Stimulated activated CD8-positive, alpha-beta memory T cell treated with anti-CD3 and anti-CD28 coated beads, Interleukin-15, amount 100 ng/mL, for 1 hour (primary cell): ENCODE results near the gene CDIPT.
"Not testable (repeated sequence)": the region's sequence is repeated elsewhere in the genome, so short reads cannot be mapped to it uniquely, and the experiment has no call there.

Experiments used
- DNase-seq: peaks from one replicate; pipeline ENCODE4 v3.0.0-alpha.2; 2020; ENCODE audit warnings: low read depth

The CDIPT gene

DNA sequence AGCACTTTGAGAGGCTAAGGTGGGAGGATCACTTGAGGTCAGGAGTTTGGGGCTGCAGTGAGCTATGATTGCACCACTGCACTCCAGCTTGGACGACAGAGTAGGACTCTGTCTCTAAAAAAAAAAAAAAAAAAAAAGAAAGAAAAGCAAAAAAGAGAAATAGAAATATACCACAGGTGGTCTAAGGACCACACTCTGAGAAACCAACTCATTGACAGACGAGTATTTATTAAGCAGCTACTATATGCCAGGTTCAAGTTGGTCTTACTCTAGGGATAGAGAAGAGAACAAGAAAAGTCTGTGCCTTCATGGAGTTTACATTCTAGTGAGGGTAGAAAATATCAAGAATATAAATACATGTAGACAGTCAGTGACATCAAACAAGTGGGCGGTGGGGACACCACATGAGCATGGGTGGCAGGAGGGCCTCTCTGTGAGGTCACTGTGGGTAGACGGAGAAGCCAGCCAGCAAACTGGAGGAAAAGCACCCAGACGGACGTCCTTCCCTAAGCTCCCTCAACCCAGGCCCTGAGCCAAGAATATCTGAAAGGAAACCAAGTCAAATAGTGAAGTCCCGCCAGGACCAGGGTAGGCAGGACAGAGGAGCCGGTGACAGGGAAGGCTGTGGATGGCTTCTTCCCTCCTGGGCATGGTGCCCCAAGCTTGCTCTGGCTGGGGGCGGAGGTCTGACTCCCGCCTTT, 4.7 kb downstream of the CDIPT start:
- no peak for DNase-seq

DNA sequence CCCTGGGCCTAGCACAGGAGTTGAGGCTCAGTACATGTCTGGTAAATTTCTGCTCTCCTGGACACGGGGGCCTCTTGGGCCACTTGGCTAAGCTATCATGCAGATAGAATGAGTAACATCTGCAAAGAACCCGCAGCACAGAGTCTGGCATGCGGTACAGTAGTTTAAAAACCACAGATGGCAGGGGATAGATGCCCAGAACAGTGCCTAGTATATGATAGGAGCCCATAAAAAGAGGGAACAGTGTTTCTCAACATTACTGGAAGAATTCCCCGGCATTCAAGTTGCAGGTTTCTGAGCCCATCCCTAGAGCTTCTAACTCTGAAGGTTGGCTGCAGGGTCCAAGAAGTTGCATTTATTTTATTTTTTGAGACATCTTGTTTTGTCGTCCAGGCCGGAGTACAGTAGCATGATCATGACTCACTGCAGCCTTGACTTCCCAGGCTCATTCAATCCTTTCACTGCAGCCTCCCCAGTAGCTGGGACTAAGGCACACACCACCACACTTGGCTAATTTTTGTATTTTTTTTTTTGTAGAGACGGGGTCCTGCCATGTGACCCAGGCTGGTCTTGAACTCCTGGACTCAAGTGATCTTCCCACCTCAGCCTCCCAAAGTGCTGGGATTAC, 5.8 kb downstream of the CDIPT start:
- no peak for DNase-seq

DNA sequence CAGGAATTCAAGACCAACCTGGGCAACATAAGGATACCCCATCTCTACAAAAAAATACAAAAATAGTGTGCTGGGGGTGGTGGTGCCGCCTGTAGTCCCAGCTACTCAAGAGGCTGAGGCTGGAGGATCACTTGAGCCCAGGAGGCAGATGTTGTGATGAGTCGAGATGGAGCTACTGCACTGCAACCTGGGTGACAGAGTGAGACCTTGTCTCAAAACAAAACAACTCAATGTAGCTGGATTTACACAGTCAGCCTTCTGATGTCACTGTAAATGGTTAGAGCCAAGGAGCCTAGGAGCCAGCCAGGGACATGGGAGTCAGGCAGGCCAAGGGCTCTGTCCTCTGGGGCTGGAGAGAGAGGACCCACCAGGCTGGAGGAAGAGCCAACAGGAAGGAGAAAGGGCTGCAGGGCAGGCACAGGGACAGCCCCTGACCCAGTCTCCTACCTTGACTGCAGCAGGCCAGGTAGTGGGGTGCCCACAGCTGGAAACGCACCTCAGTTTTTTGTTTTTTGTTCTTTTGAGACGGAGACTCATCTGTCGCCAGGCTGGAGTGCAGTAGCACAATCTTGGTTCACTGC, 8.4 kb downstream of the CDIPT start:
- DNase-seq = no peak

DNA sequence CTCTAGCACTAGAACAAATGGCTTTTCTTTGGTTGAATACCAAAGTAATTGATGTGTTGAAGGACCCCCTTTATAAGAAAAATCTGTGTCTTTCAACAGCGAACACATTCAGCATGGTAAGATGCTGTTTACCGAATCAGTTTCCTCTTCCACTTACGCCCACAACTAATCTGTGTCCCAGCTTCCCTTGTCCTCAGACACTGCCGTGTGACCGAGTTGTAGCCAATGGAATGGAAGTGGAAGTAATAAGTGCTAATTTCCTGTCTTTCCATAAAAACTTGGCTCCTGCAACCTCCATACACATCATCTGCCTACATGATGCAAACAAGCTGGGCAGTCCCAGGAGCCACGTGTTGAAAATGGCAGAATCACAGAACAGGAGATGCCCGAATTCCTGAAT, 10.4 kb downstream of the CDIPT start:
- no peak for DNase-seq

DNA sequence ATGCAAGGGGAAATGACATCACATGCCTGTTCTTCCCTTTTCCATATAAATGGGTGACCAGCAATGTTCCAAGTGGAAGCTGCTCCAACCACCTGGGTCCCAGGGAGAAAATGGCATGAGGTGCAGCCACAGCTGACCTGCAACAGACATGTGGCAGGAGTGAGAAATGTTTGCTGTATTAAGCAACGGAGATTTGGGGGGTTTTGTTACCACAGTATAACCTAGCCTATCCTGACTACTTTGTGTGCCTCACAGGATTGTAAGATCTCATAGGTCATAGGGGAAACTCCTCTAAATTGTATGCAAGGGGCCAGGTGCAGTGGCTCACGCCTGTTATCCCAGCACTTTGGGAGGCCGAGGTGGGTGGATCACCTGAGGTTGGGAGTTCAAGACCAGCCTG, 12.0 kb downstream of the CDIPT start:
- DNase-seq = no peak

DNA sequence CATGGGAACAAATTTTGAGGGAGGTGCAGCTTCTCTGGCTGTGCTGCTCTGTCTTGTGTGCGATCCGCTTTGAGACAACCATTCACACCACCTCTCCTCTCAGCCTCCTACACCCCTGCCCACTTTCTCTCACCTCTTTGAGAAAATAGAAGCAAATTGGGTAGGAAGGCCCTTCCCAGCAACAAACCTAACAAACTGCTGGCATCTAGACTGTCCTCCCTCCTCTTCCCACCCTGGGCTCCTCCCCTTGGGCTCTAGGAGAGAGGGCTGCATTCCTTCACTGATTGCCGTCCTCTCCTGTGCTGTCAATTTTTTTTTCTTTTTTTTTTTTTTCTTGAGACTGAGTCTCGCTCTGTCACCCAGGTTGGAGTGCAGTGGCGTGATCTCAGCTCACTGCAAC, 13.5 kb downstream of the CDIPT start:
- DNase-seq = no peak

DNA sequence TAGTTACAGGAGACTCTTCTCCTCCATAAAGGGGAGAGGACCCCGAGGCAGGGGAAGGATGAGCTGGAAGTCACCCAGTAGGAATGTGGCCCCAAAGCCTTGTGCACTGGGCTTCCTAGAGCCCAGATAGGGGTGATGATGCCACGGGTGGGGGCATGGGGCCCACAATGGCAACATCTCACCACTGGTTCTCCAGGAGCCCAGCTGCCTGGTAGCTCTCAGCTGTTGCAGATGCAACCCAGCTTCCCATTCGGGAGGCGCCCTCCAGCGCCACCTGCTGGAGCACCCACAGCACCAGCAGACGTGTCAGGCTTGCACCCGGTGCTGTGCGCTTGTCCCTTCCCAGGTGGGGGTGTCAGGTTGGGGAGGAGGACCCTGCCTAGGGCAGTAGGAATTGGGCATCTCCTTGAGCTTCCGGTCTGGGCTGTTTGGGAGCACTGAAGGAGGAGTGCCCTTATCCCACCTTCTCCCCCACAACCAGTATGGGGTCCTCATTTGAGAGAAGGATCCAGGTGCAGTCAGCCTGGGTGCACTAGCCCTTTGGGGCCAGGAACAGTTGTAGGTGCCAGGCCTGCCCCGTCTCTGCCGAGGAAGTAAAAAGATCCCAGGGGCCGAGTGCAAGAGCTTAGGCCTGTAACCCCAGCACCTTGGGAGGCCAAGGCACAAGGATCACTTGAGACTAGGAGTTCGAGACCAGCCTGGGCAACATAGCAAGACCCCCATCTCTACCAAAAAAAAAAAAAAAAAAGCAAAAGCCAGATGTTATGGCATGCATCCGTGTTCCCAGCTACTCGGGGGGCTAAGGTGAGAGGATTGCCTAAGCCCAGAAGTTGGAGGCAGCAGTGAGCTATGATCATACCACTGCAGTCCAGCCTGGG, 14.4 kb downstream of the CDIPT start:
- peak; percentile 68 for DNase-seq

DNA sequence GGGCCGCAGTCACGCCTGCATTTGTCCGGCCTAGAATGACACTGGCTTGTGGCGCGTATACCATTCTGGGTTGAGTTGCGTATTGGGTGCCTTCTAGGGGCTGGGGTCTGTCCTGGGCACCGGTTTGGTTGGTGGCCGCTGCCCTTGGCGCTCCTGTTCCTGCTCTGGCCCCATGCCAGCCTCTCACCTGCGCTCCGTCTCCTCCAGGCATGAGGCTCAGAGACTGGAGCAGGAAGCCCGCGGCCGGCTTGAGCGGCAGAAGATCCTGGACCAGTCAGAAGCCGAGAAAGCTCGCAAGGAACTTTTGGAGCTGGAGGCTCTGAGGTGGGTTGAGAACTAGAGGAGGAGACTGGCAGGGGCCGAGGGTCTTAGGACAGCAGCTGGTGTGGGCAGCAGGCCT, 17.4 kb downstream of the CDIPT start:
- no peak for DNase-seq

DNA sequence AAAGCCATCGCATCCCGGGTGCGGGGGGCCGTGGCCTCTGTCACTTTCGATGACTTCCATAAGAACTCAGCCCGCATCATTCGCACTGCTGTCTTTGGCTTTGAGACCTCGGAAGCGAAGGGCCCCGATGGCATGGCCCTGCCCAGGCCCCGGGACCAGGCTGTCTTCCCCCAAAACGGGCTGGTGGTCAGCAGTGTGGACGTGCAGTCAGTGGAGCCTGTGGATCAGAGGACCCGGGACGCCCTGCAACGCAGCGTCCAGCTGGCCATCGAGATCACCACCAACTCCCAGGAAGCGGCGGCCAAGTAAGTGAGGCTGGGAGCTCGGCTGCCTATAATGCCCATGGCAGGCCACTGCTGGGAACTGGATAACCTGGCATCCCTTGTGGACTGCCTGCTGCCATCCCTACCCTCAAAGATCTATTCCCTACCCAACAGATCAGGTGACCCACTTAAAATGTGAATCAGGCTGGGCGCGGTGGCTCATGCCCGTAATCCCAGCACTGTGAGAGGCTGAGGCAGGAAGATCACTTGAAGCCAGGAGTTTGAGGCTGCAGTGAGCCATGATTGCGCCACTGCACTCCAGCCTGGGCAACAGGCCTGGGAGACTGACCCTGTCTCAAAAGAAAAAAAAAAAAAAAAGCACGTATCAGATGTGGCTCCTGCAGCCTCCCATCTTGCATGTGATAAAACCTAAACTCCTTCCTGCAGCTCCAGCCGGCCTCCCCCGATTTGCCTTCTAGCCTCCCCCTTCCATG, 18.3 kb downstream of the CDIPT start:
- no peak for DNase-seq

DNA sequence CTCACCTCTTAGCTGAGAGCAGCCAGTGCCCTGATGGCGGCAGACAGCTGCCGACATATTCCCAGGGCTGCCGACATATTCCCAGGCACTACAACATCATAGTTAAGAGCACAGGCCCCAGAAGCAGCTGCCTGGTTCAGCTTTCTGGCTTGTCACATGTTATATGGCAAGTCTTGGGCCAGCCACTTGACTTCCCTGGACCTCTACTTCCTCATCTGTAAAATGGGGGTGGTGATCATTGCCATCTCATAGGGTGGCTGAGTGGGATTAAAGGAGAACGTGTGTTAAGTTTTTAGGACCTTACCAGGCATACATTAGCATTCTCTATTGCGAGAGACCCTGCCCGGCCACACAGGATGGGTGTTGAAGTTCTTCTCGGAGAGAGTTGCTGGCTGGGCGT, 19.1 kb downstream of the CDIPT start:
- DNase-seq = no peak

DNA sequence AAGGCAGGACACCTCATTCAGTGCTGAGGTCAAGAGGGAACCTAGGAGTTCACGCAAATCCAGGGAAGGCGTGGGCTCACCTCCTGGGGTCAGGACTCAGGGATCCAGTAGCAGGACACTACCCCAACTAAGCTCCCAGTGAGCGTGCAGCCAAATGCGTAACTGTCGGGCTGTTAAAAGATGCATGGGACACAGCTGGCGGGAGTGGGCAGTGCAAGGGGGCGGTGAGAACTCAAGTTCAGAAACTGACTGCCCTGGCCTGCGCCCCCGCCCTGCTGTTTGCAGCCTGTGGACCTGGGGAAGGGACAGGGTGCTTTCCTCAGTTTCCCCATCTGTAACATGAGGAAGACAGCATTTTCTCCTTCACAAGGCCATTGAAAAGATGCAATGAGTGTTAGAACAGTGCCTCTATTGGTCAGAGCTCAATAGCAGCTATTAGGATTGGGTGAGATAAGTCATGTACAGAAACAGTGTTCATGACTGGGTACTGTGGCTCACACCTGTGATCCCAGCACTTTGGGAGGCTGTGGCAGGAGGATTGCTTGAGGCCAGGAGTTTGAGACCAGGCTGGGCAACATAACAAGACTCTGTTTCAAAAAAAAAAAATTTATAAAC, 20.2 kb downstream of the CDIPT start:
- no peak for DNase-seq

DNA sequence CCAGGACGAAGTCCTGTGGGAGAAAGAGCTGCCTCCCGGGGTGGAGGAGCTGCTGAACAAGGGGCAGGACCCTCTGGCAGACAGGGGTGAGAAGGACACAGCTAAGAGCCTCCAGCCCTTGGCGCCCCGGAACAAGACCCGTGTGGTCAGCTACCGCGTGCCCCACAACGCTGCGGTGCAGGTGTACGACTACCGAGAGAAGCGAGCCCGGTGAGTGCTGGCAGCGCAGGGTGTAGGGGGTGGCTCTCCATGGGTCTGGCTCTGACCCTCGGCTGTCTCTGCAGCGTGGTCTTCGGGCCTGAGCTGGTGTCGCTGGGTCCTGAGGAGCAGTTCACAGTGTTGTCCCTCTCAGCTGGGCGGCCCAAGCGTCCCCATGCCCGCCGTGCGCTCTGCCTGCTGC, 21.4 kb downstream of the CDIPT start:
- DNase-seq = no peak

DNA sequence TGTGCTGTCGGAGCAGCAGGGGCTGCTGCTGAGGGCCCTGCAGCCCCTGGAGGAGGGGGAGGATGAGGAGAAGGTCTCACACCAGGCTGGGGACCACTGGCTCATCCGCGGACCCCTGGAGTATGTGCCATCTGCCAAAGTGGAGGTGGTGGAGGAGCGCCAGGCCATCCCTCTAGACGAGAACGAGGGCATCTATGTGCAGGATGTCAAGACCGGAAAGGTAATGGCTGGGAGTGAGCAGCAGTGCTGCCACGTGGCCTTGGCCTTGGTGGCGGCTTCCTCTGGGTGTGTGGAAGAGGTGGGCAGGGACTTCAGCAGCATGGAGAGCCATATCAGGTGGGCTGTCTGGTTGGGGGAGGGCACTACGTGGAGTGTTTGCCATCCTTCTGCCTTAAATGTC, 22.8 kb downstream of the CDIPT start:
- DNase-seq = no peak

DNA sequence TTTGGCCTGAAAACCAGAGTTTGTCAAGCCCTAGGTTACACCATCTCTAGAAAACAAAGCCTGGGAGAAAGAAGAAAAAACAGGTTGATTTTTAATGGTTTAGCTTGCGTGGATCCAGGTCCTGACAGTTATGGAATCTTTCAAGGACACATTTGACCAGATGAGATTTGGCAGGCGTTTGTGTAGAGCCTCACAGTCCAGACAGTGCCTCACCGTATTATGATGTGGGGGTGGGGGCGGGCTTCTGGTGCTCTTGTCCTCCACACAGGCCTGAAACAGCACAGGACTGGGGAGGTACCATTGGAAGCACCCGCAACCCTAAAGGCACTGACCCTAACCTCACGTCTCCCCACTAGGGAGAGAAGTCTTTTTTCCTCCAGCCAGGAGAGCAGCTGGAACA, 23.2 kb downstream of the CDIPT start:
- DNase-seq = no peak

DNA sequence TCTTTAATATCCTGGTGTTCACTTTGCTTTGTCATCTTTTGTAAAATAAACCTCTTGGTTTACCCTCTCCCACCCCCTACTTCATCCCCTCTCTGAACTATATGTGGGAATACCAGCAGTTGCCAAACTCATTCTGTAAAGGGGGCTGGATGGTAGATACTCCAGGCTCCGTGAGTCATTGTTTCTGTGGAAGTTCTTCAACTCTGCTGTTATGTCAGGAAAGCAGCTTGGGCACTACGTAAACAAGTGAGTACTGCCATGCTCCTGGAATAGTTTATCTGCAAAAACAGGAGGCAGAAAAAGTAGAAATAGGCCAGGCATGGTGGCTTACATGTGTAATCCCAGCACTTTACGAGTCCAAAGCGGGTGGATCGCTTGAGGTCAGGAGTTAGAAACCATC, 25.2 kb downstream of the CDIPT start:
- DNase-seq = no peak

DNA sequence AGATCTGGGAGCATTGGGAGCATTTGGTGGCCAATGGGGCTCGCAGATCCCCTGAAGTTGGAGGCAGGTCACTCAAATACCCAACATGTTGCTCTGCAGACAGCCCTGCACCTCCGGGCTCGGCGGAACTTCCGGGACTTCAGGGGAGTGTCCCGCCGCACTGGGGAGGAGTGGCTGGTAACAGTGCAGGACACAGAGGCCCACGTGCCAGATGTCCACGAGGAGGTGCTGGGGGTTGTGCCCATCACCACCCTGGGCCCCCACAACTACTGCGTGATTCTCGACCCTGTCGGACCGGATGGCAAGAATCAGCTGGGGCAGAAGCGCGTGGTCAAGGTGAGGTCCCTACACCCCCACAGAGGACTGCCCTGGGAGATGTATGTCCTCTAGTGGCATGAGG, 26.4 kb downstream of the CDIPT start:
- no peak for DNase-seq

DNA sequence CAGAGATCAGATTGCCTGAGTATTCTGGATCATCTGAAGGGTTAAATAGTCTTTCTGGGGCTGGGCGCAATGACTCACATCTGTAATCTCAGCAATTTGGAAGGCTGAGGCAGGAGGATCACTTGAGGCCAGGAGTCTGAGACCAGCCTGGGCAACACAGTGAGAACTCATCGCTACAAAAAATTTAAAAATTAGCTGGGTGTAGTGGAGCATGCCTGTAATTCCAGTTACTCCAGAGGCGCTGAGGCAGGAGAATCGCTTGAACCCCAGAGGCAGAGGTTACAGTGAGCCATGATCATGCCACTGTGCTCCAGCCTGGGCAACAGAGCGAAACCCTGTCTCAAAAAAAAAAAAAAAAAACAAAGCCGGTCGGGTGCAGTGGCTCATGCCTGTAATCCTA, 27.1 kb downstream of the CDIPT start:
- no peak for DNase-seq

DNA sequence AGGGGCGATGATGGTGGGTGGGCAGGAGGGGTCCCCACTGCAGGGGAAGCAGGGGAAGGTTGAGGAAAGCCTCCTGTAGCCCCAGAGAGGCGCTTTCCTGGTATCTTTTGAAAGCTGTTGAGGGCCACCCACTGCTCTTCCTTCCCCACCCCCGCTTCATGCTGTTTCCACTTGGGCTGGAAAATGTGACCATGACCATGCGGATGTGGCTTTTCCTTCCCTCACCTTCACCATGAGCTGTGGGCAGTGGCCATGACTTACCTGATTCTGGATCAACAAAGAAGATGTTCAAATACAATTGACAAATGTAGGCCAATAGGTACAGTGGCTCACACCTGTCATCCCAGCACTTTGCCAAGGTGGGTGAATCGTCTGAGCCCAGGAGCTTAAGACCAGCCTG, 28.9 kb downstream of the CDIPT start:
- DNase-seq = no peak

DNA sequence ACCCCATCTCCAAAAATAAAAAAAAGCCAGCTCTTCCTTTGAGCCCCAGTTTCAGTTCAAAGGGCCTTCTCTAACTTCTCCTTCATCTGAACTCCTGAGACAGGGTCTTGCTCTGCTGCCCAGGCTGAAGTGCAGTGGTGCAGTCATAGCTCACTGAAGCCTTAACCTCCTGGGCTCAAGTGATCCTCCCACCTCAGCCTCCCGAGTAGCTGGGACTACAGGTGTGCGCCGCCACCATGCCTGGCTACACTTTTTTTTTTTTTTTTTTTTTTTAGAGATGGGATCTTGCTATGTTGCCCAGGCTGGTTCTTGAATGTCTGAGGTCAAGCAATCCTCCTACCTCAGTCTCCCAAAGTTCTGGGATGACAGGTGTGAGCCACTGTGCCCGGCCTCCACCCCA, 29.8 kb downstream of the CDIPT start:
- DNase-seq = not testable (repeated sequence)

DNA sequence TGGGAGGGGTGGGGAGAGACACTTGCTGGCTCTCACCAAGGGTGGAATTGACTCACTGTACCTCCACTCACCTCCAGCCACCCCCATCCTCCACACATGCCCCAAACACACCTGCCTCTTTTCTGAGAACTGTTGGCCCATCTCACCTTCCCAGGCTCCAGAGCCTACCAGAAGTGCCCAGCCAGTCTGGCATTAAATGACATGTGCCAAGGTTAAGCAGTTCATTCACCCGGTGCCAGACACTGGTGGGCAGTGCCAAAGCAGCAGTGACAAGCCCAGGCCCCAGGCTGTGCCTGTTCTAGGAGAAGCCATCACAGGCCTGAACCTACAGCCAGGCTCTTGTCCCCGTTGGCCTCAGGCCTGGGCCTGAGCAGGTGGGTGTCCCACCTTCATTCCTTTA, 31.5 kb downstream of the CDIPT start:
- no peak for DNase-seq

DNA sequence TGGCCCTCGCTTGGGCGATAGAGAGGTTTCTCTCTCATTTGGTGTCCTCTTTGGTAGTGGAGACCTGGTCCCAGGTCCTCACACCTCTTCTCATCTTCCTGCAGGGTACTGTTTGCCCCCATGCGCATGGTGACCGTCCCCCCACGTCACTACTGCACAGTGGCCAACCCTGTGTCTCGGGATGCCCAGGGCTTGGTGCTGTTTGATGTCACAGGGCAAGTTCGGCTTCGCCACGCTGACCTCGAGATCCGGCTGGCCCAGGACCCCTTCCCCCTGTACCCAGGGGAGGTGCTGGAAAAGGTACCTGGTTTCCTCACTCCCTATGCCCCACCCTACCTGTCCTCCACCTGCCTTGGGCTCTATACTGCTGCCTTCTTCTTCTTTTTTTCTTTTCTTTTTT, 32.3 kb downstream of the CDIPT start:
- no peak for DNase-seq

DNA sequence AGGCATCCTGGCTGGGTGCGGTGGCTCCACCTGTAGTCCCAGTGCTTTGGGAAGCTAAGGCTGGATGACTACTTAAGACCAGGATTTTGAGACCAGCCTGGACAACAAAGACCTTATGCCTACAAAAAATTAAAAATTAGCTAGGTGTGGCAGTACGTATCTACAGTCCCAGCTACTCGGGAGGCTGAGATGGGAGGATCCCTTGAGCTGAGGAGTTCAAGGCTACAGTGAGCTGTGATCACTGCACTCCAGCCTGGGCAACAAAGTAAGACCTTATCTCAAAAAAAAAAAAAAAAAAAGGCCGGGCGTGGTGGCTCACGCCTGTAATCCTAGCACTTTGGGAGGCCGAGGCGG, 36.7 kb downstream of the CDIPT start:
- no peak for DNase-seq
